Measurements from ENCODE around the gene ACACA. TPM values are rescaled to one million over a fixed set of nuclear protein-coding genes. Genes with fewer than 3 reads are reported as not detected.

ACACA gene
- 56.0 and 74.4 TPM in 2 replicates for total RNA-seq

DNA sequence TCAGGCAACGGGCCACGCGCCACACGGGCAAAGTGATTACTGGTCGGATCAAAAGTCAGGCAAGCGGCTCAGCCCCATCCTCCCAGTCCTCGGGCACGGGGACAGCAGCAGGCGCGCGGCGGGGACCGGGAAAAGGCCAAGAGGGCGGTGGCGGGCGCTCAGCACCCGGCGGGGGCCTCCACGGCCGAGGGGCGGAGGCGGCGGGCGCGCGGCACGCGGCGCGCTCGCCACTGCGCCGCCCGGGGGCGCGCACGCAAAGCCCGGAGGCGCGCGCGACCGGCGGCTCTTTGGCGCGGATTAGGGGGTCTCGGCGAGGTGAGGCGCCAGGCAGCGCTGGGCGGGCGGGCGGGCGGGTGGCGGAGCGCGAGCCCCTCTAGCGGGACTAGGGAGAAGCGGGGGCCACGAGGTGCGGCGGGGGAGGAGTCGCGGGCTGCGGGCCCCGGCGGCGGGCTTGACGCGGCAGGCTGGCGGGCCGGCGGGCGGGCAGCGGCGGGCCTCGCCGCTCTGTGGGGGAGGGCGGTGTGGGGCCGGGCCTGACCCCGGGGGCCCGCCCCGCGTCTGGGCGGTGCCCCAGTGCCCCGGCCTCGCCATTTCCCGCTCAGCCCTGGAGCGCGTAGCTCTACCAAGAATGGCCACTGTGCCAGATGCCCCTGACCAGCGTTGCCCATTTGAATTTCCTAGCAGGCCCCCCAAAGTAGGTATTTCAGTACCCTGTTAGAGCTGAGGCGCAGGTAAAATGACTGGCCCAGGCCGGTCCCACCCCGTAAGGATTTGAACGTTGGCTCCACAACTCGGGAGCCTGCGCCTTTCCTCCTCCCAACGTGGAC lies at the start of gene ACACA, which contains the start of gene TADA2A:
Gene ACACA, minus strand, starts transcription at position 202 of the 827 bp plus-strand sequence. CDS start 537 bp downstream, outside the sequence.
Gene TADA2A, plus strand, starts transcription at position 252 of the 827 bp plus-strand sequence. CDS start 4,480 bp downstream, outside the sequence.

DNA sequence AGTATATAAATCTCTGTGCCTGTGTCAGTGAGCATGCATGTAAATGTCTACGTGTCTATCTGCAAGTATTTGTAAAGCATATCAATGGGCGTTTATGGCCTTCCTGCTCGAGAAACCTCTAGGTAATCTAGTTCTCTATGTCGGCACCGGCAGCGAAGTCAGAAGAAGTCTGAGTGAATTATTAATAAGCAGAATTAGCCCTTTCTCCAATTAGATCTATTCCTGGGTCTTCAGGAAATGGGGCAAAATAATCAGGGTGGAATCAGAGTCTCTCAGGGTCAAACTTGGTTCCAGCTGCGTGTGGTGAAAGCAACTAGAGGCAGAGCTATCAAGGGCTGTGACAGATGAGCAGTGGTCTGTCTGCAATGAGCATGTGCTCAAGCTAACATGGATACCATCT lies 30.9 kb downstream of the ACACA start, which contains the start of gene C17orf78:
Gene C17orf78, plus strand, starts transcription at position 280 of the 400 bp plus-strand sequence. Its CDS starts 108 bp downstream, at position 388.

Other genes starting within 250 kb of the ACACA start
- not detected in 2 replicates for gene C17orf78, start 30.9 kb downstream of the ACACA start, total RNA-seq
- 16.0 and 16.6 TPM in 2 replicates for gene TADA2A, start 50 bp upstream of the ACACA start, total RNA-seq
- gene DUSP14, start 83.1 kb upstream of the ACACA start, total RNA-seq, result 46.6 and 72.6 TPM in 2 replicates
- 12.3 and 17.8 TPM in 2 replicates for gene SYNRG, start 202.6 kb upstream of the ACACA start, total RNA-seq
- 19.5 and 32.6 TPM in 2 replicates for gene DDX52, start 236.6 kb upstream of the ACACA start, total RNA-seq

Data from placental pericyte (primary cell).